Measurements from ENCODE around the gene RBMY1A1.
"Not testable (repeated sequence)": the region's sequence is repeated elsewhere in the genome, so short reads cannot be mapped to it uniquely, and the experiment has no call there.

The RBMY1A1 gene

GRCh38 chrY:21534579-21534978 lies at the start of gene RBMY1A1:
TSS of gene RBMY1A1 (plus strand) at chrY:21534879. CDS start at chrY:21536892, 2,013 bp downstream.
- not testable (repeated sequence) for ATAC-seq

DNA sequence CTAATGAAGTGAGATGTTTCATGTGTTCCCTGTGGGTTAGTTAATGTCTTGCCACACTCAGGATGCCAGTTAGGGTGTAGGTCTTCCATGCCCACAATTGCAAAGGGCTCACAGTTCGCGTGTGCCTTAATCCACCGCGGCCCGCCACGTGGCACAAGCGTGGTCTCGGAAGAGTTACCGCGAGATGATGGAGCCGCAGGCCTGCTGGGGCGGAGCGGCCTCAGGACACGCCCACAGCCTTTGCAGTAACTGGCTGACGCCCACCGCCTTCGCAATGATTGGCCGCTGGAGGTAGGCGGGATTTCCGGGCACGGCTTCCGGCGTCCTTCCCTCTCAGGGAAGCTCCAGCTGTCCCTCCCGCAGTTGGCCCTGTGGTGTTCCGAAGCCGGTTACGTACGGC lies 23.6 kb upstream of the RBMY1A1 start, which contains the start of gene RBMY1B:
Gene RBMY1B (plus strand): TSS at position 301 of the 400 bp plus-strand sequence. CDS start 2,013 bp downstream, outside the sequence.
- not testable (repeated sequence) for ATAC-seq

GRCh38 chrY:21559316-21559984 lies 24.8 kb downstream of the RBMY1A1 start:
- ATAC-seq = peak in 1 of 2 donors; percentile 48

DNA sequence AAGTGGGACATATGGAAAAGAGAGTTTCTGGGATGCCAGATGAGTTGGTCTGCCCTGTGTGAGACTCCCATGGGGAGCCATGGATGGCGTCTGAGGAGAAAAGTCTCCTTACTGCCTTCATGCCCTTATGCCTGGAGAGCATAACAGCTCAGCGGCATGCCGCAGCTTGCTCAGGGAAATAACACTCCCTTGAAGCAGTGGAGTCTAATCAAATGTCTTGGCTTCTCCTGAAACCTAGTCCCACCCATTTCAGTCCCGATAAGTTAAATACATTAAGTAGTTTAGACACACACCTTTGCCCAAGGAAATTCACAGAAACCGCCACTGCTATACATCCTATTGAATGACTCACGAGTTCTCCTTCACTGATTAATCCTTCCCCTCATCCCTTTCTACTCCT lies 50.8 kb downstream of the RBMY1A1 start:
- no peak for ATAC-seq

GRCh38 chrY:21586454-21586853 lies 51.8 kb downstream of the RBMY1A1 start:
- ATAC-seq = not testable (repeated sequence)

GRCh38 chrY:21592059-21592458 lies 57.4 kb downstream of the RBMY1A1 start:
- ATAC-seq = no peak

DNA sequence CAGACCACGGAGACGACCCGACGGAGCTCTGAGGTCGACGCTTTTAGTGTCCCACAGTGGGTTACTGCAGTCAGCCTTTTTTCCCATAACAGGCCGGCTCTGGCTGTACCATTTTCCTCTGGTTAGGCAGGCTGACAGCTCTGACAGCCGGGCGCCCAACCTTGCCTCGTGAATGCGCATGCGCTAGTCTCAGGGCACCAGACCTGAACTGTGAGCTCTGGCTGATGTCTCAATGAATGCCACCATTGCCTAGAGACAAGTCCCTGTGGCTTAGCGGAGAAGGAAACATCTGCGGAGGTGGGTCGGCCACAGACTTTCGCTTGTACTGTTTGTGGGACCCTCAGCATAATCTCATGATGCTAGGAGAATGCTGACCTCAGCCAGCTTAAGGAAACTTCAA lies 61.6 kb downstream of the RBMY1A1 start:
- not testable (repeated sequence) for ATAC-seq

Data from activated CD4-positive, CD25-positive, alpha-beta regulatory T cell treated with anti-CD3 and anti-CD28 coated beads, Interleukin-2, amount 50 U/mL, for 24 hours (primary cell).